SK-N-SH treated with all-trans-retinoic acid at 6 μM for 48 hours (cell line): Measurements from ENCODE around the gene TIMP1.

Experiments used
- ATAC-seq: fragments of 200-7000 bp; cut with Tn5 transposase; 3 replicates; pipeline ENCODE4 v1.9.1; 2020; ENCODE audit warnings: mild to moderate bottlenecking, moderate library complexity
- ARNTL ChIP-seq: fragments of 450-650 bp; formaldehyde crosslinking; IDR thresholded peaks from 2 replicates; pipeline ENCODE4 v1.5.0; 2020; ENCODE audit warnings: low read depth, mild to moderate bottlenecking, moderate library complexity, borderline replicate concordance
- BACH2 ChIP-seq: fragments of 250-450 bp; sonication (Bioruptor Pico); IDR thresholded peaks from 2 replicates; pipeline ENCODE4 v1.9.0; 2021; ENCODE audit warnings: mild to moderate bottlenecking, borderline replicate concordance
- CREB5 ChIP-seq: fragments of 250-450 bp; sonication (Bioruptor Pico); IDR thresholded peaks from 2 replicates; pipeline ENCODE4 v1.5.1; 2020; ENCODE audit warnings: low read depth, mild to moderate bottlenecking, moderate library complexity
- CSDC2 ChIP-seq: fragments of 250-450 bp; sonication (Bioruptor Pico); IDR thresholded peaks from 2 replicates; pipeline ENCODE4 v1.5.0; 2020; ENCODE audit warnings: mild to moderate bottlenecking, moderate library complexity
- CSRNP3 ChIP-seq: fragments of 250-450 bp; sonication (Bioruptor Pico); IDR thresholded peaks from 2 replicates; pipeline ENCODE4 v1.5.1; 2021; ENCODE audit warnings: mild to moderate bottlenecking, moderate library complexity
- ESRRG ChIP-seq: fragments of 250-450 bp; sonication (Bioruptor Pico); IDR thresholded peaks from 2 replicates; pipeline ENCODE4 v1.6.1; 2021; ENCODE audit warnings: mild to moderate bottlenecking
- GLIS3 ChIP-seq: fragments of 250-450 bp; sonication (Bioruptor Pico); IDR thresholded peaks from 2 replicates; pipeline ENCODE4 v1.5.0; 2020; ENCODE audit warnings: mild to moderate bottlenecking, moderate library complexity
- ISL1 ChIP-seq: fragments of 250-450 bp; sonication (Bioruptor Pico); IDR thresholded peaks from 2 replicates; pipeline ENCODE4 v2.1.2; 2022; ENCODE audit warnings: mild to moderate bottlenecking, moderate library complexity
- OSR1 ChIP-seq: fragments of 250-450 bp; sonication (Bioruptor Pico); IDR thresholded peaks from 2 replicates; pipeline ENCODE4 v1.8.0; 2022; ENCODE audit warnings: moderate library complexity, mild to moderate bottlenecking, inconsistent platforms
- PATZ1 ChIP-seq: fragments of 250-450 bp; sonication (Bioruptor Pico); IDR thresholded peaks from 2 replicates; pipeline ENCODE4 v1.8.0; 2020; ENCODE audit warnings: mild to moderate bottlenecking, moderate library complexity, borderline replicate concordance
- POU6F1 ChIP-seq: fragments of 250-450 bp; sonication (Bioruptor Pico); IDR thresholded peaks from 2 replicates; pipeline ENCODE4 v1.8.0; 2021; ENCODE audit warnings: low read depth, mild to moderate bottlenecking, moderate library complexity, borderline replicate concordance
- PPARA ChIP-seq: fragments of 250-450 bp; sonication (Bioruptor Pico); IDR thresholded peaks from 2 replicates; pipeline ENCODE4 v1.5.0; 2020; ENCODE audit warnings: mild to moderate bottlenecking, borderline replicate concordance
- RARB ChIP-seq: fragments of 250-450 bp; sonication (Bioruptor Pico); IDR thresholded peaks from 2 replicates; pipeline ENCODE4 v1.8.0; 2021; ENCODE audit warnings: mild to moderate bottlenecking, moderate library complexity
- SNAI2 ChIP-seq: fragments of 250-450 bp; sonication (Bioruptor Pico); IDR thresholded peaks from 2 replicates; pipeline ENCODE4 v1.5.0; 2020; ENCODE audit warnings: mild to moderate bottlenecking, moderate library complexity
- TCF4 ChIP-seq: fragments of 250-450 bp; sonication (Bioruptor Pico); IDR thresholded peaks from 2 replicates; pipeline ENCODE4 v1.8.0; 2021; ENCODE audit warnings: mild to moderate bottlenecking, moderate library complexity, borderline replicate concordance
- TOX ChIP-seq: fragments of 250-450 bp; sonication (Bioruptor Pico); IDR thresholded peaks from 2 replicates; pipeline ENCODE4 v1.8.0; 2021; ENCODE audit warnings: mild to moderate bottlenecking, moderate library complexity, borderline replicate concordance
- TSHZ2 ChIP-seq: fragments of 250-450 bp; sonication (Bioruptor Pico); IDR thresholded peaks from 2 replicates; pipeline ENCODE4 v1.5.0; 2020; ENCODE audit warnings: mild to moderate bottlenecking, moderate library complexity
- ZFP3 ChIP-seq: fragments of 250-450 bp; sonication (Bioruptor Pico); IDR thresholded peaks from 2 replicates; pipeline ENCODE4 v1.5.0; 2020; ENCODE audit warnings: mild to moderate bottlenecking, moderate library complexity
- ZFP30 ChIP-seq: fragments of 450-650 bp; formaldehyde crosslinking; IDR thresholded peaks from 2 replicates; pipeline ENCODE4 v1.5.0; 2022; ENCODE audit warnings: mild to moderate bottlenecking, moderate library complexity
- ZNF565 ChIP-seq: fragments of 450-650 bp; formaldehyde crosslinking; conservative IDR thresholded peaks from 2 replicates; pipeline ENCODE4 v1.5.0; 2020; ENCODE audit warnings: low read depth, mild to moderate bottlenecking, moderate library complexity
- ZNF70 ChIP-seq: fragments of 450-650 bp; formaldehyde crosslinking; IDR thresholded peaks from 2 replicates; pipeline ENCODE4 v1.5.0; 2020; ENCODE audit warnings: mild to moderate bottlenecking, moderate library complexity
- ZNF8 ChIP-seq: fragments of 450-650 bp; formaldehyde crosslinking; IDR thresholded peaks from 2 replicates; pipeline ENCODE4 v1.5.0; 2020; ENCODE audit warnings: mild to moderate bottlenecking, moderate library complexity

Gene TIMP1

GRCh38 chrX:47581731-47582647 lies at the start of gene TIMP1:
Gene TIMP1 (plus strand): TSS chrX:47582436. CDS start chrX:47583416, 980 bp downstream.
- peak; percentile 98 for ATAC-seq
- TF ChIP-seq SNAI2 (CRISPR knock-in tag) (no peak), RARB (CRISPR knock-in tag) (no peak), CSDC2 (no peak), OSR1 (CRISPR knock-in tag) (no peak), CREB5 (CRISPR knock-in tag) (no peak), TCF4 (CRISPR knock-in tag) (no peak), ZFP3 (CRISPR knock-in tag) (no peak), BACH2 (CRISPR knock-in tag) (no peak), ESRRG (CRISPR knock-in tag) (no peak), PPARA (CRISPR knock-in tag) (no peak), ZFP30 (no peak), ZNF8 (no peak), ZNF565 (CRISPR knock-in tag) (no peak), PATZ1 (CRISPR knock-in tag) (no peak), ARNTL (CRISPR knock-in tag) (no peak), GLIS3 (CRISPR knock-in tag) (no peak), ZNF70 (no peak)
- TF ChIP-seq, all 23 proteins: peak for 0

- TF ChIP-seq ZNF8, result no peak
- no peak for TF ChIP-seq CSRNP3 (CRISPR knock-in tag)
- no peak for TF ChIP-seq ESRRG (CRISPR knock-in tag)
- no peak for TF ChIP-seq BACH2 (CRISPR knock-in tag)
- TF ChIP-seq GLIS3 (CRISPR knock-in tag), result no peak
- TF ChIP-seq PATZ1 (CRISPR knock-in tag), result no peak
- TF ChIP-seq ZFP3 (CRISPR knock-in tag), result no peak
- TF ChIP-seq ISL1 (CRISPR knock-in tag), result no peak
- TF ChIP-seq TSHZ2 (CRISPR knock-in tag), result no peak
- TF ChIP-seq POU6F1, result no peak
- TF ChIP-seq TCF4 (CRISPR knock-in tag), result no peak
- TF ChIP-seq ZFP30, result no peak
- TF ChIP-seq TOX (CRISPR knock-in tag), result no peak
- no peak for TF ChIP-seq ARNTL (CRISPR knock-in tag)
- TF ChIP-seq CREB5 (CRISPR knock-in tag), result no peak
- no peak for TF ChIP-seq OSR1 (CRISPR knock-in tag)
- no peak for TF ChIP-seq CSDC2
- no peak for TF ChIP-seq RARB (CRISPR knock-in tag)
- TF ChIP-seq, all 23 proteins: peak for 0
- no peak for ATAC-seq
Measured at GRCh38 chrX:47539860-47540259, 42.4 kb upstream of the TIMP1 start.
